Activated T-helper 1 cell treated with anti-CD3 and anti-CD28 coated beads, Interleukin-12 subunit alpha, Interleukin-12 subunit beta, Interleukin-2, Interleukin-4 antibody, amounts not matched to agents 30 ng/mL and 10 ng/mL and 1 ng/mL, durations not matched to agents 14 hours and 24 hours and 36 hours (primary cell): Measurements from ENCODE around the gene RTN4RL2. TPM values are rescaled to one million over a fixed set of nuclear protein-coding genes. Genes with fewer than 3 reads are reported as not detected.

Experiments used
- DNase-seq: peaks from one replicate; pipeline ENCODE4 v3.0.0; 2021; ENCODE audit warnings: low spot score
- H3K27ac Mint-ChIP-seq: one replicate; pipeline ENCODE4 v1.8.0; 2021; ENCODE audit warnings: mild to moderate bottlenecking, mixed read lengths
- H3K27me3 Mint-ChIP-seq: one replicate; pipeline ENCODE4 v1.8.0; 2022; ENCODE audit warnings: mild to moderate bottlenecking, moderate library complexity, mixed read lengths; ENCODE audit not compliant: insufficient read depth
- H3K36me3 Mint-ChIP-seq: one replicate; pipeline ENCODE4 v1.8.0; 2021; ENCODE audit warnings: low read depth, mixed read lengths
- H3K4me1 Mint-ChIP-seq: one replicate; pipeline ENCODE4 v1.8.0; 2021; ENCODE audit warnings: low read depth, mixed read lengths
- H3K4me3 Mint-ChIP-seq: one replicate; pipeline ENCODE4 v1.8.0; 2021; ENCODE audit warnings: mild to moderate bottlenecking, moderate library complexity, mixed read lengths
- H3K9me3 Mint-ChIP-seq: one replicate; pipeline ENCODE4 v1.8.0; 2021; ENCODE audit warnings: mixed read lengths
- intact Hi-C: fragments of 100-400 bp; cut with micrococcal nuclease; formaldehyde crosslinking; loops from one replicate; pipeline ENCODE4 v1.15.1; 2024
- total RNA-seq: library from RNA; stranded (reverse); gene quantifications from 2 replicates; pipeline ENCODE4 v1.2.3, GENCODE V29; 2022

Gene RTN4RL2
- total RNA-seq, 1 donor from 2014 or later: not detected

- H3K4me3 Mint-ChIP-seq: peak overlapping the region; percentile 86
Measured at GRCh38 chr11:57459164-57460021, 935 bp upstream of the RTN4RL2 start.

GRCh38 chr11:57460758-57461749 lies 726 bp downstream of the RTN4RL2 start:
- DNase-seq: no peak
- Mint-ChIP-seq H3K4me3 (peak overlapping the region; percentile 26), H3K4me1 (peaks cover 41% of the 10 kb centered on the region), H3K9me3 (no peaks in the 10 kb centered on the region), H3K36me3 (no peaks in the 10 kb centered on the region), H3K27me3 (peaks cover 57% of the 10 kb centered on the region), H3K27ac (no peak overlapping the region)
- intact Hi-C loops: loop anchor here (1.0 to 5.0 kb wide), 3 partner anchors 14 to 51 kb away; partner anchors contain the start of gene SLC43A3

More at GRCh38 chr11:57459164-57460021, 935 bp upstream of the RTN4RL2 start:
- intact Hi-C loops: loop anchor here (1.0 to 5.0 kb wide), 5 partner anchors 16 to 253 kb away; partner anchors contain the start of genes MED19, SLC43A3 and TMX2
- H3K36me3 Mint-ChIP-seq: no peaks in the 10 kb centered on the region
- DNase-seq: no peak
- peaks cover 41% of the 10 kb centered on the region for H3K4me1 Mint-ChIP-seq
- H3K9me3 Mint-ChIP-seq: no peaks in the 10 kb centered on the region
- H3K27me3 Mint-ChIP-seq: peaks cover 60% of the 10 kb centered on the region
- peak overlapping the region; percentile 55 for H3K27ac Mint-ChIP-seq

GRCh38 chr11:57461841-57462489 lies 1.6 kb downstream of the RTN4RL2 start:
- Mint-ChIP-seq H3K9me3 (no peaks in the 10 kb centered on the region), H3K27me3 (peaks cover 56% of the 10 kb centered on the region), H3K4me3 (peak overlapping the region; percentile 26), H3K27ac (no peak overlapping the region), H3K36me3 (no peaks in the 10 kb centered on the region), H3K4me1 (peaks cover 38% of the 10 kb centered on the region)
- DNase-seq: no peak
- intact Hi-C loops: loop anchor here (5.0 kb wide), 1 partner anchor 50 kb away; no protein-coding TSS in a partner anchor

- no peaks in the 10 kb centered on the region for H3K36me3 Mint-ChIP-seq
- no peak for DNase-seq
- no peak overlapping the region for H3K27ac Mint-ChIP-seq
- H3K9me3 Mint-ChIP-seq: no peaks in the 10 kb centered on the region
- peak overlapping the region; percentile 19 for H3K4me3 Mint-ChIP-seq
- peaks cover 32% of the 10 kb centered on the region for H3K4me1 Mint-ChIP-seq
- H3K27me3 Mint-ChIP-seq: peaks cover 49% of the 10 kb centered on the region
- intact Hi-C loops: loop anchor here (5.0 kb wide), 1 partner anchor 50 kb away; no protein-coding TSS in a partner anchor
Measured at GRCh38 chr11:57462597-57462996, 2.3 kb downstream of the RTN4RL2 start.

GRCh38 chr11:57463671-57464538 lies 3.6 kb downstream of the RTN4RL2 start:
- no peaks in the 10 kb centered on the region for H3K36me3 Mint-ChIP-seq
- intact Hi-C loops: loop anchor here (5.0 kb wide), 1 partner anchor 48 kb away; no protein-coding TSS in a partner anchor
- DNase-seq: no peak
- peaks cover 23% of the 10 kb centered on the region for H3K4me1 Mint-ChIP-seq
- H3K4me3 Mint-ChIP-seq: no peak overlapping the region
- no peak overlapping the region for H3K27ac Mint-ChIP-seq
- H3K9me3 Mint-ChIP-seq: no peaks in the 10 kb centered on the region
- H3K27me3 Mint-ChIP-seq: peaks cover 38% of the 10 kb centered on the region

GRCh38 chr11:57464539-57465181 lies 4.3 kb downstream of the RTN4RL2 start:
- no peak for DNase-seq
- H3K36me3 Mint-ChIP-seq: no peaks in the 10 kb centered on the region
- no peaks in the 10 kb centered on the region for H3K9me3 Mint-ChIP-seq
- peaks cover 17% of the 10 kb centered on the region for H3K4me1 Mint-ChIP-seq
- no peak overlapping the region for H3K27ac Mint-ChIP-seq
- intact Hi-C loops: loop anchor here (5.0 kb wide), 1 partner anchor 48 kb away; no protein-coding TSS in a partner anchor
- H3K27me3 Mint-ChIP-seq: peaks cover 33% of the 10 kb centered on the region
- H3K4me3 Mint-ChIP-seq: no peak overlapping the region

GRCh38 chr11:57466680-57467079 lies 6.4 kb downstream of the RTN4RL2 start:
- no peaks in the 10 kb centered on the region for H3K36me3 Mint-ChIP-seq

GRCh38 chr11:57467508-57468157 lies 7.3 kb downstream of the RTN4RL2 start:
- intact Hi-C loops: no loop called here
- Mint-ChIP-seq H3K27ac (no peak overlapping the region), H3K9me3 (no peaks in the 10 kb centered on the region), H3K4me3 (no peak overlapping the region), H3K27me3 (peaks cover 20% of the 10 kb centered on the region), H3K4me1 (peaks cover 4% of the 10 kb centered on the region), H3K36me3 (no peaks in the 10 kb centered on the region)
- DNase-seq: no peak

More at GRCh38 chr11:57466680-57467079, 6.4 kb downstream of the RTN4RL2 start:
- DNase-seq: no peak
- H3K4me3 Mint-ChIP-seq: no peak overlapping the region
- intact Hi-C loops: no loop called here
- H3K4me1 Mint-ChIP-seq: peaks cover 6% of the 10 kb centered on the region
- no peaks in the 10 kb centered on the region for H3K9me3 Mint-ChIP-seq
- peaks cover 26% of the 10 kb centered on the region for H3K27me3 Mint-ChIP-seq
- H3K27ac Mint-ChIP-seq: no peak overlapping the region

GRCh38 chr11:57468276-57468675 lies 7.9 kb downstream of the RTN4RL2 start:
- no peaks in the 10 kb centered on the region for H3K9me3 Mint-ChIP-seq
- no peak overlapping the region for H3K27ac Mint-ChIP-seq
- no peak for DNase-seq
- H3K4me3 Mint-ChIP-seq: no peak overlapping the region
- H3K27me3 Mint-ChIP-seq: peaks cover 16% of the 10 kb centered on the region
- intact Hi-C loops: no loop called here
- no peaks in the 10 kb centered on the region for H3K36me3 Mint-ChIP-seq
- no peaks in the 10 kb centered on the region for H3K4me1 Mint-ChIP-seq

- Mint-ChIP-seq H3K27ac (no peak overlapping the region), H3K36me3 (no peaks in the 10 kb centered on the region), H3K27me3 (peaks cover 13% of the 10 kb centered on the region), H3K4me1 (peaks cover 5% of the 10 kb centered on the region), H3K4me3 (no peak overlapping the region), H3K9me3 (no peaks in the 10 kb centered on the region)
- intact Hi-C loops: no loop called here
- no peak for DNase-seq
Measured at GRCh38 chr11:57469268-57469667, 8.9 kb downstream of the RTN4RL2 start.

GRCh38 chr11:57471496-57471895 lies 11.2 kb downstream of the RTN4RL2 start:
- intact Hi-C loops: no loop called here
- H3K36me3 Mint-ChIP-seq: no peaks in the 10 kb centered on the region
- no peak overlapping the region for H3K27ac Mint-ChIP-seq
- H3K4me1 Mint-ChIP-seq: peaks cover 23% of the 10 kb centered on the region
- H3K27me3 Mint-ChIP-seq: peaks cover 28% of the 10 kb centered on the region
- no peaks in the 10 kb centered on the region for H3K9me3 Mint-ChIP-seq
- no peak for DNase-seq
- no peak overlapping the region for H3K4me3 Mint-ChIP-seq
